ENCODE data around the gene SOWAHC.
"Not testable (repeated sequence)": the region's sequence is repeated elsewhere in the genome, so short reads cannot be mapped to it uniquely, and the experiment has no call there.

SOWAHC gene, protein sequence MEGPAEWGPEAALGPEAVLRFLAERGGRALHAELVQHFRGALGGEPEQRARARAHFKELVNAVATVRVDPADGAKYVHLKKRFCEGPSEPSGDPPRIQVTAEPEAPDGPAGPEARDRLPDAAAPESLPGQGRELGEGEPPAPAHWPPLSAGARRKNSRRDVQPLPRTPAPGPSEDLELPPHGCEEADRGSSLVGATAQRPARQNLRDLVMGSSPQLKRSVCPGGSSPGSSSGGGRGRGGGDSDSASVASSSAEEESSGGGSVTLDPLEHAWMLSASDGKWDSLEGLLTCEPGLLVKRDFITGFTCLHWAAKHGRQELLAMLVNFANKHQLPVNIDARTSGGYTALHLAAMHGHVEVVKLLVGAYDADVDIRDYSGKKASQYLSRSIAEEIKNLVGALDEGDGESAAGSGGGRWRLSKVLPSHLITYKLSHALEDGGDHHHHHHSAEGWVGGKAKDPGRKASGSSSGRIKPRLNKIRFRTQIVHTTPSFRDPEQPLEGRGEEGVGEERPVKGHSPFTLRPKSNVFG
- 0.38 to 6.9 (median 2.0) reads per million in 9 experiments for total RNA-seq

DNA sequence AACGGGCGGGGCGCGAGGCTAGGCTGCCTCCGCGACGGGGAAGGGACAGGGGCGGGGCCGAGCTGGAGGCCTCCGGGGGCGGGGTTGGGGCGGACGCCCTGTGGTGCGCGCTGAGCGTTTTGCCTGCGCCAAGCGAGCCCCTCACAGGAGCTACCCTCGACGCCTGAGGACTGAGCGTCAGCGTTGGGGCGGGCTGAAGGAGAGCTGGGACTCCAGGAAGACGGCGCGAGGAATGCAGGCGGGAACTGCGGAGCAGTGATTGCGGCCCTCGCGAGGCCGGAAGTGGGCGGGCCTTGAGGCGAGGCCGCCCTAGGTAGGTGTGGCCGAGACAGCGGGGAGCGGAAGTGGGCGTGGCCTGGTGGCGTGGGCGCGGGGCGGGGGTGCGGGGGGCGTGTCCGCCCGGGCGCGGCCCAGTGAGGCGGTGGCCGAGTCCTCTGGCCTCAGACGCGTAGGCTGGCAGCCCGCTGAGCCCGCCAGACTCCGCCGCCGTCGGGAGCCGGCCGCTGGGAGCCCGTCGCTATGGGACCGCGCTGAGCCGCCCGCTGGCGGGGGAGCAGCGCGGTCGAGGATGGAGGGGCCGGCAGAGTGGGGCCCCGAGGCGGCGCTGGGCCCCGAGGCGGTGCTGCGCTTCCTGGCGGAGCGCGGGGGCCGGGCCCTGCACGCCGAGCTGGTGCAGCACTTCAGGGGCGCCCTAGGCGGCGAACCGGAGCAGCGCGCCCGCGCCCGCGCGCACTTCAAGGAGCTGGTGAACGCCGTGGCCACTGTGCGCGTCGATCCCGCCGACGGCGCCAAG is at the start of gene SOWAHC, which contains the start of gene SEPTIN10:
Gene SOWAHC, plus strand, starts transcription at position 443 of the 793 bp plus-strand sequence. Its CDS starts 126 bp downstream, at position 569.
Gene SEPTIN10, minus strand, starts transcription at position 45 of the 793 bp plus-strand sequence. CDS start 139 bp downstream, outside the sequence.
- peak; percentile 85 for ATAC-seq (replicated peaks)
- Mint-ChIP-seq H3K27ac (no peak within 1 kb of the TSS), H3K36me3 (ENCODE audit: insufficient read depth) (peaks cover 6% of the 10 kb centered on the region)

DNA sequence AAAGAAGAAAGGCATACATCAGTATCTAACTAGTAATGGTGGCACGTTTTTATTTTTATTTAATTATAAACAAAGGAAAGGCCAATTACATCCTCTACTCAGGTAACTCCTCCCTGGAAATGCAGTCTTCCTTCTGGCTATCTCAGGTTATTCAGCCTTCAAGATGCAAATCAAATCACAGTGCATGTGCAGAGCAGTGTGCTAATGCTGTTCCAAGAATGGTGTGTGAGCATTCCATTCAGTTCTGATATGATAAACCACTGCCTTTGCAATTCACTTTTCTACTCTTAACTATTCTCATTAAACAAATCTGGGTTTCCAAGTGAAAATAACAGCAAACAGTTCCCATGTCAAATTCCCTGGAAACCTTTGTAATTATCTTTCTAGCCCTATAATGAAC is 38.8 kb upstream of the SOWAHC start:
- no peak for DNase-seq
- H3K36me3 Mint-ChIP-seq (ENCODE audit: insufficient read depth) = no peaks in the 10 kb centered on the region
- no peaks in the 10 kb centered on the region for H3K9me3 Mint-ChIP-seq
- no peaks in the 10 kb centered on the region for H3K4me1 Mint-ChIP-seq (ENCODE audit: low read depth in 2 of 2)
- no peak overlapping the region for H3K27ac Mint-ChIP-seq
- ATAC-seq (replicated peaks) = no peak
- no peak overlapping the region for H3K4me3 Mint-ChIP-seq
- H3K27me3 Mint-ChIP-seq = peaks cover 12 to 18% of the 10 kb centered on the region in 2 donors

More for the DNA sequence above, at the start of gene SOWAHC, which contains the start of gene SEPTIN10:
- H3K4me1 Mint-ChIP-seq (ENCODE audit: low read depth in 2 of 2) = peaks cover 2 to 4% of the 10 kb centered on the region in 2 donors
- H3K4me3 Mint-ChIP-seq = peak within 1 kb of the TSS; percentile 77 to 80
- H3K9me3 Mint-ChIP-seq = no peaks in the 10 kb centered on the region
- H3K27me3 Mint-ChIP-seq = peaks cover 54 to 65% of the 10 kb centered on the region in 2 donors
- DNase-seq = peak; percentile 30 to 53 (median 44)

DNA sequence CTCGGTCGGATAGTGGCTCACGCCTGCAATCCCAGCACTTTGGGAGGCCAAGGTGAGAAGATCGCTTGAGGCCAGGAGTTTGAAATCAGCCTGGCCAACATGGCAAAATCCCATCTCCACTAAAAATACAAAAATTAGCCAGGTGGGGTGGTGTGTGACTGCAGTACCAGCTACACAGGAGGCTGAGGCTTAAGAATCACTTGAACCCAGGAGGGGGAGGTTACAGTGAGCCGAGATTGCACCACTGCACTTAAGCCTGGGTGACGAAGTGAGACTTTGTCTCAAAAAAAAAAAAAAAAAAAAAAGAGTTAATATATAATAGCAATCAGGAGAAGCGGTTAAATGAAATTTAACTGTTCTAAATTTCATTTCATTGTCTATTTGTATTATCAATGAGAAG is 36.5 kb upstream of the SOWAHC start:
- not testable (repeated sequence) for H3K4me1 Mint-ChIP-seq (ENCODE audit: low read depth in 2 of 2); H3K36me3 Mint-ChIP-seq (ENCODE audit: insufficient read depth); H3K9me3 Mint-ChIP-seq; ATAC-seq (replicated peaks); H3K4me3 Mint-ChIP-seq; DNase-seq; H3K27ac Mint-ChIP-seq
- H3K27me3 Mint-ChIP-seq = peaks cover 9 to 13% of the 10 kb centered on the region in 2 donors

DNA sequence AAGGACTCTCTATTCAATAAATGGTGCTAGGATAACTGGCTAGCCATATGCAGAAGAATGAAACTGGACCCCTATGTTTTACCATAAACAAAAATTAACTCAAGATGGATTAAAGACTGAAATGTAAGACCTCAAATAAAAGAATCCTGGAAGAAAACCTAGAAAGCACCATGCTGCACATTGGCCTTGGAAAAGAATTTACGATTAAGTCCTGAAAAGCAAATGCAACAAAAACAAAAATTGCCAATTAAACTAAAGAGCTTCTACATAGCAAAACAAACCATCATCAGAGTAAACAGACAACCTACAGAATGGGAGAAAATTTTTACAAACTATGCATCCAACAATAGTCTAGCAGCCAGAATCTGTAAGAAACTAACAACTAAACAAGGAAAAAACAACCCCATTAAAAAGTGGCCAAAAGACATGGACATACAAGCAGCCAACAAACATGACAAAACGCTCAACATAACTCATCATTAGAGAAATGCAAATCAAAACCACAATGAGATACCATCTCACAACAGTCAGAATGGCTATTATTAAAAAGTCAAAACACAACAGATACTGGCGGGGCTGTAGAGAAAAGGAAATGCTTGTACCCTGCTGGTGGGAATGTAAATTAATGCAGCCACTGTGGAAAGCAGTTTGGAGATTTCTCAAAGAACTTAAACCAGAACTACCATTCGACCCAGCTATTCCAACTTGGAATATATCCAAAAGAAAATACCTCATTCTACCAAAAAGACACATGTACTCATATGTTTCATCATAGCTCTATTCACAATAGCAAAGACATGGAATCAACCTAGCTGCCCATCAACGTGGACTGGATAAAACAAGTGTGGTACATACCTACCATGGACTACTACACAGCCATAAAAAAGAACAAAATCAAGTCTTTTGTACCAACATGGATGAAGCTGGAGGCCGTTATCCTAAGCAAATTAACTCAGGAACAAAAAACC is 31.0 kb upstream of the SOWAHC start:
- H3K9me3 Mint-ChIP-seq = no peaks in the 10 kb centered on the region
- no peak overlapping the region for H3K27ac Mint-ChIP-seq
- ATAC-seq (replicated peaks) (no peak), DNase-seq (no peak)
- no peaks in the 10 kb centered on the region for H3K36me3 Mint-ChIP-seq (ENCODE audit: insufficient read depth)
- H3K27me3 Mint-ChIP-seq = peaks cover 0 to 8% of the 10 kb centered on the region in 2 donors
- H3K4me1 Mint-ChIP-seq (ENCODE audit: low read depth in 2 of 2) = no peaks in the 10 kb centered on the region
- H3K4me3 Mint-ChIP-seq = no peak overlapping the region

DNA sequence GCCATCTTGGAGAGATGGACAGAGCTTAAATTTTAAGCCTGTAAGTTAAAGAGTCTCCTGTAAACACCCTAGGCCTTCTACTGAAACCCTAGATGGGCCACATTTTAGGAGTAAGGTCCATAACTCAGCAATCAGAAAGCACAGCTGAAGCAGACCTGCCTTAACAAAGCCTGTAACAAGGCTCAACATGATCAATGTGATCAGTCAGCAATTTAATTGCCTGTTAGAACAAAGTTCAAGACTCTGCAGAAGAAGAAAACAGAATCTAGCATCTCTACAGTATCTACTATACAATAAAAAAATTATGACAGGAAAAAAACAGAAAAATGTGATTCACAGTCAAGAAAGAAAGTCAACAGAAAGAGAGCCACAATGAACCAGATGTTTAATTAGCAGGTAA is 27.5 kb upstream of the SOWAHC start:
- no peak overlapping the region for H3K4me3 Mint-ChIP-seq
- H3K36me3 Mint-ChIP-seq (ENCODE audit: insufficient read depth) = no peaks in the 10 kb centered on the region
- H3K9me3 Mint-ChIP-seq = no peaks in the 10 kb centered on the region
- H3K27ac Mint-ChIP-seq = peak overlapping the region in 1 of 2 donors; percentile 26
- no peak for ATAC-seq (replicated peaks)
- DNase-seq = no peak
- peaks cover 12 to 14% of the 10 kb centered on the region in 2 donors for H3K27me3 Mint-ChIP-seq
- no peaks in the 10 kb centered on the region for H3K4me1 Mint-ChIP-seq (ENCODE audit: low read depth in 2 of 2)

DNA sequence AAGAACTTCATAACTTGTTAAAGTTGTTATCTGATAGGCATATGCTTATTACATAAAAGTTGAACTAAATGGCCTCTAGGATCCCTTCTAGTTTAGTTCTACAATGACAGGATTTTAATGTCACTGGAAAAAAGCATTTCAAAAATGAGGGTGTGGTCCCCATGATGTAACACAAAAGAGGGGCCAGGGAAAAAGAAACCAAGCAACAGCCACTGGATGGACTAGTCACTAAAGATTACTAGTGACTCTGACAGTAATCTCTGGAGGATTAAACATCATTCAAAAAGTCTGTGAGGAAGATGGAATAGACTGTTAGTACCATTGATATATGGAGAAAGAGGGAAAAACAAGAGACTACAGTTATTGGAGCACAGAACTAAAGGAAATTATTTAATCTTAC is 23.0 kb upstream of the SOWAHC start:
- H3K4me1 Mint-ChIP-seq (ENCODE audit: low read depth in 2 of 2) = no peaks in the 10 kb centered on the region
- no peaks in the 10 kb centered on the region for H3K36me3 Mint-ChIP-seq (ENCODE audit: insufficient read depth)
- ATAC-seq (replicated peaks) (no peak), DNase-seq (no peak)
- H3K9me3 Mint-ChIP-seq = no peaks in the 10 kb centered on the region
- no peak overlapping the region for H3K4me3 Mint-ChIP-seq
- peaks cover 12 to 23% of the 10 kb centered on the region in 2 donors for H3K27me3 Mint-ChIP-seq
- H3K27ac Mint-ChIP-seq = no peak overlapping the region

DNA sequence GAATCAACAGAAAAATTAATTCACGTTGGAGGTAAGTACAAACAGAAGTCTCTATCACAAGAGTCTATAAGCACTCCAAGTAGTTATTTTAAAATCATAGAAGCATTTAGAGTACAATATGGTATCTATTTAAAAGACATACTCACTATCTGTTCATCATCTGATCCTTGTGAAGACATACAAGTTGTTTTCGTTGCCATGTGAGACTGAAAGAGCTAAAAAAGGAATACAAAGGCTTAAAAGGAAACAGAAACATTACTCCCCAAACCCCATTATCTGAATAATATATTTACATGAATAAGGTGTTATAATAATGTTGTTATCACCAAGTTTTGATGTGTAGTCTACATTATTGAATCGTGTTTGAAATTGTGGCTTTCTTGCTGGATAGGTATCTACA is 21.3 kb upstream of the SOWAHC start:
- no peaks in the 10 kb centered on the region for H3K4me1 Mint-ChIP-seq (ENCODE audit: low read depth in 2 of 2)
- H3K36me3 Mint-ChIP-seq (ENCODE audit: insufficient read depth) = no peaks in the 10 kb centered on the region
- H3K27me3 Mint-ChIP-seq = peaks cover 12 to 23% of the 10 kb centered on the region in 2 donors
- DNase-seq (no peak), ATAC-seq (replicated peaks) (no peak)
- no peak overlapping the region for H3K4me3 Mint-ChIP-seq
- H3K9me3 Mint-ChIP-seq = no peaks in the 10 kb centered on the region
- no peak overlapping the region for H3K27ac Mint-ChIP-seq

DNA sequence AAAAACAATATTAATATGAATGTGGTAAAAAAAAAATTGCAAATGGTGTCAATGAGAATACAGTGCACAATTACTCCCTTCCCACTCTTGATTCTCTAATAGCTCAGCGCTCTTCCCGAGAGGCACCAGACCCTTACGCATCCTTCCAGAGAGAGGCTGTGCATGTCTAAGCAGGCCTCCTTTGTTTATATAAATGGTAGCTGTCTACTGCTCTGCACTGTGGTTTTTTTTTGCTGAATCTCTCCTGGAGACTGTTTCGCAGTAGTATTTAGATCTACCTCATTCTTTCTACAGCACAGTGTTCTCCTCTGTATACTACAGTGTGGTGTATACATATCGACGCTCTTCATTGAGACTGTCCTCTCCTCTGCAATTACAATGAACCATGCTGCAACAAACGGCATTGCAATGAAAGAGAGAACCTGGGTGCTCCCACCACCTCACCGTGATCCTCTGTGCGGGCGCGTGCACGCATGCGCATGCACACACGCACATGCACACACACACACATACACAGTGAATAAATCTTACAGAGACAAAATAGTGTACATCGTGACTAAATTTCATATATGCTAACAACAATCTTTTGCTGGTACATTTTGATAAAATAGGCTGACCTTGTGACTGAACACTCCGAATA is 19.8 kb upstream of the SOWAHC start:
- ATAC-seq (replicated peaks) = no peak
- no peak overlapping the region for H3K4me3 Mint-ChIP-seq
- no peaks in the 10 kb centered on the region for H3K36me3 Mint-ChIP-seq (ENCODE audit: insufficient read depth)
- H3K9me3 Mint-ChIP-seq = no peaks in the 10 kb centered on the region
- H3K4me1 Mint-ChIP-seq (ENCODE audit: low read depth in 2 of 2) = no peaks in the 10 kb centered on the region
- H3K27ac Mint-ChIP-seq = no peak overlapping the region
- no peak for DNase-seq
- peaks cover 12 to 23% of the 10 kb centered on the region in 2 donors for H3K27me3 Mint-ChIP-seq

DNA sequence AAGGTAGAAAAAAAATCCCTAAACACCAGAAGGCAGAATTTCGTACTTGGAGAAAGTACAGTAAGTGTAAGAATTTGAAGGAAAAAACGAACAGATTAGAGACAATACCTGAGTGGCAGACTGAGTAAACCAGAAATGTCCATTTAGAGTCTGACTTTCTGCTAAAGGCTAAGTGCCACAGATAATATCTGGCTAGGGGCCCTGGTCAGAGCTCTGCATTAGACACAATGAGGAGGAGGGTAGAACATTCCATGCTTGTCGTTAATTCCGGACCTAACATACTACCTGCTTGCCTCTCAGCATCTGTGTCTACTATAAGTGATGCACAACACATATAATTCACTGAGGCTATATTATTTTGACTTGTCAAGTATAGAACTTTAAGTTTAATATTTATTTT is 18.5 kb upstream of the SOWAHC start:
- no peak overlapping the region for H3K4me3 Mint-ChIP-seq

DNA sequence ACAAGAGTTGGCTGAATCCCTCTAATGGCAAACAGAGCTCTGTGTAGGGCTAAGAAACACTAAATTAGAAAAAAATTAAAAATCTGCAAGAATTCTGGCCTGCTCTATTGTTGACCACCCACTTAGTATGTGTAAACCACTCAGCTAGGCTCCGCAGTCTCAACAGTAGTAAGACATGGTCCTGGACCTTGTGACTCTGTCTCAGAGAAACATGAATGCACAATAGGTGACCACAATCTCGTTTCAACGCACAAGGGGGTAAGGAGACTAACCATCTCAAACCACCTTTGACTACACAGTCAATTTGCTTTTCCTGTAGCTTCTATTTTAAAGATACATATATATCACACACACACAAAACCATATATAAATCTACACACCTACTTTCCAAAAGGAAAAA is 16.9 kb upstream of the SOWAHC start:
- no peak overlapping the region for H3K4me3 Mint-ChIP-seq
- DNase-seq (no peak), ATAC-seq (replicated peaks) (no peak)
- H3K27ac Mint-ChIP-seq = no peak overlapping the region
- H3K9me3 Mint-ChIP-seq = no peaks in the 10 kb centered on the region
- no peaks in the 10 kb centered on the region for H3K36me3 Mint-ChIP-seq (ENCODE audit: insufficient read depth)
- H3K4me1 Mint-ChIP-seq (ENCODE audit: low read depth in 2 of 2) = no peaks in the 10 kb centered on the region
- peaks cover 24 to 28% of the 10 kb centered on the region in 2 donors for H3K27me3 Mint-ChIP-seq

More for the DNA sequence above, 18.5 kb upstream of the SOWAHC start:
- no peak for ATAC-seq (replicated peaks)
- Mint-ChIP-seq H3K36me3 (ENCODE audit: insufficient read depth) (no peaks in the 10 kb centered on the region), H3K9me3 (no peaks in the 10 kb centered on the region), H3K27me3 (peaks cover 18 to 31% of the 10 kb centered on the region in 2 donors), H3K27ac (no peak overlapping the region), H3K4me1 (ENCODE audit: low read depth in 2 of 2) (no peaks in the 10 kb centered on the region)
- no peak for DNase-seq

DNA sequence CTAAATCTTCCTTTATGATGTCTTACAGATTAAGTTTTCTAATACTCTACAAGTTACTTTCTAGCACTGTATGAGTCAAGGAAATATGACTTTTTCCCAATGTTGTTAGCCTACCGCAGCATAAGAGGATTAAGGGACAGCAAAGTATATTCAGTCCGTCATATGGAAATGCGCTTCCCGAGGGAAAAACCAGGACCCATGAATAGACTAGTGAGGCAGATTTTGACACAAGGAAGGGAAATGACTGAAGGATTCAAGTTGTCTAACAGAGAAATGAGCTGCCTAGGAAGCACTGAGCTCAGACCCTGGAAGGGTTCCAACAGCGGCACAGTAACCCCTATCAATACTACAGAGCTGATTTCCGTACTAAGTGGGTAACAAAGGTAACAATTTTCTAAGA is 12.4 kb upstream of the SOWAHC start:
- Mint-ChIP-seq H3K9me3 (no peaks in the 10 kb centered on the region), H3K4me3 (no peak overlapping the region), H3K27ac (no peak overlapping the region), H3K4me1 (ENCODE audit: low read depth in 2 of 2) (no peaks in the 10 kb centered on the region), H3K27me3 (peaks cover 33 to 46% of the 10 kb centered on the region in 2 donors), H3K36me3 (ENCODE audit: insufficient read depth) (no peaks in the 10 kb centered on the region)
- DNase-seq (no peak), ATAC-seq (replicated peaks) (no peak)

DNA sequence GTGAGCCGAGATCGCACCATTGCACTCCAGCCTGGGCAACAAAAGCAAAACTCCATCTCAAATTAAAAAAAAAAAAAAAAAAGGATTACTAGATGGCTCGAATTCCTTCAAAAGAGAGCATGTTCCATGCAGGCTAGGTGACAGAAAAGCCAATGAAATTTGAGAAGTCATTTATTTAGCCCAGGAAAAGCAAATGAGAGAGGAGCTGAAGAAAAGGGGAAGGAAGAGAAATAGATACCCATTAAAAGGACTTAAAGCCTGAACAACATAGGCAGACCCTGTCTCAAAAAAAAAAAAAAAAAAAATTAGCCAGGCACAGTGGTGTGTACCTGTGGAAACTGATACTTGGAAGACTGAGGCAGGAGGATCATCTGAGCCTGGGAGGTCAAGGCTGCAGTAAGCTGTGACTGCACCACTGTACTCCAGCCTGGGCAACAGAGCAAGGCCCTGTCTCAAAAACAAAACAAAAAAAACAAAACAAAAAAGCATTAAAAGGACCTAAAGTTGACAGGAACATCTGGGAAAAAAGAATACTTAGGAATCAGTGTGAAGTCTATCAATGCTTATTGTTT is 11.5 kb upstream of the SOWAHC start:
- DNase-seq (no peak), ATAC-seq (replicated peaks) (no peak)
- Mint-ChIP-seq H3K27ac (no peak overlapping the region), H3K27me3 (peaks cover 36 to 52% of the 10 kb centered on the region in 2 donors), H3K9me3 (no peaks in the 10 kb centered on the region), H3K36me3 (ENCODE audit: insufficient read depth) (no peaks in the 10 kb centered on the region), H3K4me3 (no peak overlapping the region), H3K4me1 (ENCODE audit: low read depth in 2 of 2) (no peaks in the 10 kb centered on the region)

Data from effector memory CD8-positive, alpha-beta T cell (primary cell).